ENCODE measurements around the gene ZMYND11. TPM values are rescaled to one million over a fixed set of nuclear protein-coding genes. Genes with fewer than 3 reads are reported as not detected.

The ZMYND11 gene
- total and polyA plus RNA-seq, 2 of the 13 experiments (the other 11 are each of a cell fraction or from before 2014, with no cell fraction given): 17.5 to 38.7 TPM

- Histone ChIP-seq H3K27ac (ENCODE audit: extremely low read length, insufficient read depth, low read length) (no peak overlapping the region), H3K9ac (ENCODE audit: insufficient read depth, low read depth, low read length) (no peak overlapping the region), H3K4me3 (replicated peaks in 1 of 3; ENCODE audit: insufficient read depth in 1 of 3, low read depth in 2 of 3, low read length in 3 of 3) (no peak overlapping the region), H3K27me3 (ENCODE audit: control insufficient read depth in 1 of 2, insufficient read depth in 2 of 2, low read length in 2 of 2) (no peaks in the 10 kb centered on the region; a peak in 2 of 5 replicates), H3K9me3 (ENCODE audit: low read length) (no peaks in the 10 kb centered on the region), H3K79me2 (ENCODE audit: insufficient read depth, low read length) (no peaks in the 10 kb centered on the region), H3K36me3 (replicated peaks in 1 of 2; ENCODE audit: control insufficient read depth in 1 of 2, insufficient read depth in 2 of 2, low read length in 2 of 2) (no peaks in the 10 kb centered on the region), H4K20me1 (ENCODE audit: insufficient read depth, low read length) (no peaks in the 10 kb centered on the region), H3K4me2 (ENCODE audit: low read depth, low read length) (no peak overlapping the region), H3K4me1 (ENCODE audit: insufficient read depth, low read length) (no peaks in the 10 kb centered on the region), H2AFZ (ENCODE audit: low read length) (no peak overlapping the region)
- no peak for FAIRE-seq
- POLR2A ChIA-PET: no interaction called here
- TF ChIP-seq XRCC5 (optimal IDR thresholded peaks at IDR 0.05; ENCODE audit: low read length): no peak
- no peak for TF ChIP-seq SMC3 (IDR thresholded peaks at IDR 0.05; ENCODE audit: low read length)
- no peak for TF ChIP-seq ZNF687 (CRISPR knock-in tag; IDR thresholded peaks at IDR 0.05)
- TF ChIP-seq MTF1 (CRISPR knock-in tag; IDR thresholded peaks at IDR 0.05): no peak
- no peak for TF ChIP-seq CCAR2 (optimal IDR thresholded peaks at IDR 0.05; ENCODE audit: low read depth, low read length)
- no peak for TF ChIP-seq CREBL2 (CRISPR knock-in tag; IDR thresholded peaks at IDR 0.05; ENCODE audit: borderline replicate concordance)
- no peak for TF ChIP-seq CEBPB (IDR thresholded peaks at IDR 0.05; ENCODE audit: borderline replicate concordance, low read depth, low read length)
- no peak for TF ChIP-seq NFIB (CRISPR knock-in tag; IDR thresholded peaks at IDR 0.05; ENCODE audit: borderline replicate concordance)
- TF ChIP-seq GPN1 (CRISPR knock-in tag; IDR thresholded peaks at IDR 0.05; ENCODE audit: borderline replicate concordance): no peak
- no peak for TF ChIP-seq PHB2 (IDR thresholded peaks at IDR 0.05; ENCODE audit: partially characterized antibody)
- no peak for TF ChIP-seq ZNF780A (CRISPR knock-in tag; IDR thresholded peaks at IDR 0.05)
- no peak for TF ChIP-seq ZMAT3 (CRISPR knock-in tag; conservative IDR thresholded peaks at IDR 0.05)
- TF ChIP-seq ZFP36L1 (CRISPR knock-in tag; IDR thresholded peaks at IDR 0.05): no peak
- TF ChIP-seq RBM39 (IDR thresholded peaks at IDR 0.05; ENCODE audit: low read depth, low read length, poor library complexity, severe bottlenecking): no peak
- no peak for TF ChIP-seq ZNF547 (CRISPR knock-in tag; IDR thresholded peaks at IDR 0.05)
- TF ChIP-seq GMEB2 (CRISPR knock-in tag; IDR thresholded peaks at IDR 0.05; ENCODE audit: low read depth): no peak
- no peak for TF ChIP-seq MTA3 (CRISPR knock-in tag; IDR thresholded peaks at IDR 0.05)
- in situ Hi-C loops (cut with HindIII; ENCODE audit: extremely low pct_ligation_motif_present, low pct_unique_long_range_greater_than_20kb) (no loop called here), intact Hi-C loops (cut with micrococcal nuclease; ENCODE audit: unreplicated experiment) (no loop called here)
- no peak for ATAC-seq
- BruUV-seq (replicated peaks): no TSS peak
- WGBS (ENCODE audit: low lambda C conversion rate): 65% methylated on average over 10 of the region's 11 CpGs
- DNase-seq (ENCODE audit: low spot score): no peak
- CTCF ChIA-PET (ENCODE audit: low intra/inter-chr PET ratio, low total read pairs): no interaction called here
Measured at GRCh38 chr10:267705-268104, 132.4 kb downstream of the ZMYND11 start.

Measured in HepG2 (cell line).